Neural crest cell (in vitro differentiated cells): ENCODE data around the gene USP7. TPM values are rescaled to one million over a fixed set of nuclear protein-coding genes. Genes with fewer than 3 reads are reported as not detected.
"Not testable (repeated sequence)": the region's sequence is repeated elsewhere in the genome, so short reads cannot be mapped to it uniquely, and the experiment has no call there.

Experiments used
- DNase-seq: peaks from one replicate; pipeline ENCODE4 v3.0.0; 2021; ENCODE audit warnings: low read depth, mixed read lengths, low spot score
- H3K27ac Mint-ChIP-seq: one replicate; pipeline ENCODE4 v1.8.0; 2021; ENCODE audit warnings: mild to moderate bottlenecking, mixed read lengths; ENCODE audit not compliant: unreplicated experiment
- H3K27me3 Mint-ChIP-seq: 2 replicates; pipeline ENCODE4 v1.8.0; 2021; ENCODE audit warnings: low read depth, mild to moderate bottlenecking, mixed read lengths
- H3K36me3 Mint-ChIP-seq: 2 replicates; pipeline ENCODE4 v1.8.0; 2021; ENCODE audit warnings: low read depth, mild to moderate bottlenecking, mixed read lengths
- H3K4me1 Mint-ChIP-seq: 2 replicates; pipeline ENCODE4 v1.8.0; 2021; ENCODE audit warnings: mixed read lengths
- H3K4me3 Mint-ChIP-seq: one replicate; pipeline ENCODE4 v1.8.0; 2021; ENCODE audit warnings: mild to moderate bottlenecking, mixed read lengths
- H3K9me3 Mint-ChIP-seq: 2 replicates; pipeline ENCODE4 v1.8.0; 2021; ENCODE audit warnings: mixed read lengths
- CTCF ChIP-seq: fragments of 200-600 bp; sonication (generic); conservative IDR thresholded peaks from 2 replicates; pipeline ENCODE4 v1.5.0; 2021; ENCODE audit warnings: antibody characterized with exemption, mild to moderate bottlenecking
- total RNA-seq: library from RNA; stranded (reverse); gene quantifications from 2 replicates; pipeline ENCODE4 v1.2.1, GENCODE V29; 2021

The USP7 gene
- total RNA-seq, 1 donor from 2014 or later: 162 TPM

DNA sequence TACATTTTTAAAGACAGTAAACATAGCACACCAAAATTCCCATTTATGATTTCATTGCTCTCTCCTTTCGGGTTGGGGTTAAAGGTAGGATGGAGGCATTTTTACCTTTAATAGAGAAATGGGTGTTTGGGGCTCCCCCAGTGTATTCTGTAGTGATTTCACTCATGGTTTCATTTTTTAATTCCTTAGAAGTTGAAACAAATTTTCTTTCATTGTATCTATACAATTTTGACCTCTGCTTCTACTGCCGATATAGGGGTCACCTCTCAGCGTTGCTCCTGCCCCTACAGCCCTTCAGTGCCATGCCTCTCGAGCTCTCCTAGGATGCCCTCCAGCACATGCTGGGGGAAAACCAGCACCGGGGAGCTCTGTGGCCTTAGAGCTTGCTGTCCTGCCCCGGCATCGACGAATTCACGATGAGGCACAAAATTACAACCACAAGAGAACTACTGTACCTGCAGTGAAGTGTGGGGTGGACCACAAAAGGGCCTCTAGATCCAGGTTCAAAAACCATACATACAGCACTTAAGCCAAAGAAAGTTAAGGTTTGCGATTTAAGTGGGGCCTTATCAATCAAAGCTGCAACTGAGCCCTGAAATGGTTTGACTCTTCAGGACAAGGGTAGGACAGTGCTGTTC lies 42.2 kb downstream of the USP7 start:
- no peak for DNase-seq
- H3K27me3 Mint-ChIP-seq: no peaks in the 10 kb centered on the region
- no peak overlapping the region for H3K4me3 Mint-ChIP-seq
- H3K36me3 Mint-ChIP-seq: peaks cover 16% of the 10 kb centered on the region
- H3K4me1 Mint-ChIP-seq: peaks cover 27% of the 10 kb centered on the region
- no peak for TF ChIP-seq CTCF
- no peak overlapping the region for H3K27ac Mint-ChIP-seq
- no peaks in the 10 kb centered on the region for H3K9me3 Mint-ChIP-seq

GRCh38 chr16:8920645-8921346 lies 42.9 kb downstream of the USP7 start:
- H3K27me3 Mint-ChIP-seq: no peaks in the 10 kb centered on the region
- no peak overlapping the region for H3K27ac Mint-ChIP-seq
- no peak overlapping the region for H3K4me3 Mint-ChIP-seq
- DNase-seq: no peak
- no peak for TF ChIP-seq CTCF
- H3K36me3 Mint-ChIP-seq: peaks cover 17% of the 10 kb centered on the region
- H3K4me1 Mint-ChIP-seq: peaks cover 27% of the 10 kb centered on the region
- H3K9me3 Mint-ChIP-seq: no peaks in the 10 kb centered on the region

- Mint-ChIP-seq H3K27ac (no peak overlapping the region), H3K27me3 (no peaks in the 10 kb centered on the region), H3K4me3 (no peak overlapping the region), H3K36me3 (peaks cover 22% of the 10 kb centered on the region), H3K4me1 (peaks cover 27% of the 10 kb centered on the region), H3K9me3 (no peaks in the 10 kb centered on the region)
- TF ChIP-seq CTCF: no peak
- DNase-seq: no peak
These were observed 43.7 kb downstream of the USP7 start for GRCh38 chr16:8919934-8920462.

- H3K9me3 Mint-ChIP-seq: no peaks in the 10 kb centered on the region
- H3K27ac Mint-ChIP-seq: peak overlapping the region; percentile 50
- peaks cover 25% of the 10 kb centered on the region for H3K36me3 Mint-ChIP-seq
- no peaks in the 10 kb centered on the region for H3K27me3 Mint-ChIP-seq
- peaks cover 23% of the 10 kb centered on the region for H3K4me1 Mint-ChIP-seq
- no peak for TF ChIP-seq CTCF
- DNase-seq: no peak
- no peak overlapping the region for H3K4me3 Mint-ChIP-seq
These were observed 44.4 kb downstream of the USP7 start for GRCh38 chr16:8919089-8919933.

DNA sequence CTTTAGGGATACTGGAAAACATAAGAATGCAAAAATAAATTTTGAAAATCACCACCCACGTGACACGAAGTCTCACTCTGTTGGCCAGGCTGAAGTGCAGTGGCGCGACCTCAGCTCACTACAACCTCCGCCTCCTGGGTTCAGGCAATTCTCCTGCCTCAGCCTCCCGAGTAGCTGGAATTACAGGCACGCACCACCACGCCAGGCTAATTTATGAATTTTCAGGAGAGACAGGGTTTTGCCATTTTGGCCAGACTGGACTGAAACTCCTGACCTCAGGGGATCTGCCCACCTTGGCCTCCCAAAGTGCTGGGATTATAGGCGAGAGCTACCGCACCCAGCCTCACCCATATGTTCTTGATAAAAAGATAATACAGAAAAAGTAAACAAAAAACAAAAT lies 46.4 kb downstream of the USP7 start:
- H3K4me1 Mint-ChIP-seq: peaks cover 16% of the 10 kb centered on the region
- not testable (repeated sequence) for H3K27ac Mint-ChIP-seq, H3K4me3 Mint-ChIP-seq, H3K27me3 Mint-ChIP-seq, H3K9me3 Mint-ChIP-seq, DNase-seq
- H3K36me3 Mint-ChIP-seq: peaks cover 28% of the 10 kb centered on the region
